Upper lobe of left lung (tissue), 6 donors: ENCODE results near the gene COL6A2. TPM values are rescaled to one million over a fixed set of nuclear protein-coding genes. Genes with fewer than 3 reads are reported as not detected.

Experiments used
- ATAC-seq, 2 donors: fragments of 200-7000 bp; cut with Tn5 transposase; one replicate each; pipeline ENCODE4 v1.9.1; 2022; ENCODE audit warnings: mild to moderate bottlenecking in 2 of 2, moderate library complexity in 2 of 2; ENCODE audit not compliant: low FRiP score in 2 of 2
- DNase-seq, 2 donors: peaks; one replicate each; pipeline ENCODE4 v3.0.0-alpha.2; 2019 to 2020
- H3K27ac ChIP-seq, 4 donors: fragments of 200-600 bp; sonication (generic); one replicate each; pipeline ENCODE4 v1.5.1; 2016 to 2019
- H3K27me3 ChIP-seq, 4 donors: fragments of 200-600 bp; sonication (generic); one replicate each; pipeline ENCODE4 v1.5.1; 2017 to 2019
- H3K36me3 ChIP-seq, 4 donors: fragments of 200-600 bp; sonication (generic); one replicate each; pipeline ENCODE4 v1.5.1; 2016 to 2019
- H3K4me1 ChIP-seq, 4 donors: fragments of 200-600 bp; sonication (generic); one replicate each; pipeline ENCODE4 v1.5.1; 2018 to 2019
- H3K4me3 ChIP-seq, 4 donors: fragments of 200-600 bp; sonication (generic); one replicate each; pipeline ENCODE4 v1.5.1; 2017 to 2019; ENCODE audit warnings: mild to moderate bottlenecking in 2 of 4, moderate library complexity in 1 of 4
- H3K9me3 ChIP-seq, 4 donors: fragments of 200-600 bp; sonication (generic); one replicate each; pipeline ENCODE4 v1.5.1; 2018 to 2019
- CTCF ChIP-seq, 6 experiments: fragments of 450-650 bp in 4 of 6; fragments of 200-600 bp in 2 of 6; sonication (generic) in 2 of 6; IDR thresholded peaks; one replicate each; pipeline ENCODE4 v1.5.1; 2016 to 2019; ENCODE audit warnings: antibody characterized with exemption in 6 of 6
- EP300 ChIP-seq, 4 donors: sonication (generic); formaldehyde crosslinking; IDR thresholded peaks; one replicate each; pipeline ENCODE4 v1.5.1; 2017; ENCODE audit warnings: antibody characterized with exemption in 4 of 4, control low read depth in 2 of 4
- POLR2A ChIP-seq, 4 donors: fragments of 450-650 bp; IDR thresholded peaks; one replicate each; pipeline ENCODE4 v1.5.1; 2016 to 2017; ENCODE audit warnings: antibody characterized with exemption in 4 of 4, mild to moderate bottlenecking in 2 of 4
- POLR2AphosphoS5 ChIP-seq, 2 donors: sonication (generic); formaldehyde crosslinking; IDR thresholded peaks; one replicate each; pipeline ENCODE4 v1.5.1; 2017; ENCODE audit warnings: antibody characterized with exemption in 2 of 2
- WGBS, 2 donors: methylation state at CpG; one replicate each; pipeline ENCODE4 v1.1.5; 2017 to 2018; 5-methylcytosine and 5-hydroxymethylcytosine counted together
- total RNA-seq, 6 donors: library from RNA; depleted of rRNA in 4 of 6; stranded (reverse); fragments of >200 nt in 4 of 6; gene quantifications; one replicate each; pipeline versions ENCODE4 v1.1.0 to v1.2.1, GENCODE V29; 2016 to 2021
- donor health status: DM: no; HTN: no; CAD: no; lungs with moderate emphysema.
- donor health status: DM: no; HTN: yes; CAD: no; lungs with severe emphysema.

COL6A2 gene
- total RNA-seq, 6 donors from 2014 or later: 105 to 522 (median 304) TPM

- H3K27ac ChIP-seq: no peak overlapping the region
- no peaks in the 10 kb centered on the region for H3K9me3 ChIP-seq
- TF ChIP-seq POLR2A (IDR thresholded peaks at IDR 0.05) (no peak), EP300 (IDR thresholded peaks at IDR 0.05) (no peak), CTCF (IDR thresholded peaks at IDR 0.05) (no peak), POLR2AphosphoS5 (IDR thresholded peaks at IDR 0.05) (no peak)
- 84 to 96% methylated on average over 10 of the region's 10 CpGs for WGBS, 2 donors
- no peaks in the 10 kb centered on the region for H3K36me3 ChIP-seq
- H3K4me1 ChIP-seq: peaks cover 0 to 14% (median 9%) of the 10 kb centered on the region in 4 donors
- ATAC-seq: no peak
- H3K4me3 ChIP-seq: no peak overlapping the region
- DNase-seq: no peak
- peaks cover 0 to 13% (median 0%) of the 10 kb centered on the region in 4 donors for H3K27me3 ChIP-seq
Observed at GRCh38 chr21:46054031-46054430, 43.9 kb upstream of the COL6A2 start.

GRCh38 chr21:46054451-46054881 is 43.4 kb upstream of the COL6A2 start:
- H3K4me3 ChIP-seq: no peak overlapping the region
- no peak for ATAC-seq
- no peaks in the 10 kb centered on the region for H3K36me3 ChIP-seq
- WGBS, 2 donors: 62 to 70% methylated on average over 12 of the region's 12 CpGs
- TF ChIP-seq POLR2A (IDR thresholded peaks at IDR 0.05) (no peak), CTCF (IDR thresholded peaks at IDR 0.05) (no peak), POLR2AphosphoS5 (IDR thresholded peaks at IDR 0.05) (no peak), EP300 (IDR thresholded peaks at IDR 0.05) (no peak)
- peaks cover 0 to 13% (median 0%) of the 10 kb centered on the region in 4 donors for H3K27me3 ChIP-seq
- no peaks in the 10 kb centered on the region for H3K9me3 ChIP-seq
- DNase-seq: no peak
- H3K4me1 ChIP-seq: peaks cover 0 to 14% (median 9%) of the 10 kb centered on the region in 4 donors
- peak overlapping the region in 2 of 4 donors; percentile 23 to 76 for H3K27ac ChIP-seq

- no peaks in the 10 kb centered on the region for H3K36me3 ChIP-seq
- TF ChIP-seq EP300 (IDR thresholded peaks at IDR 0.05) (no peak), POLR2A (IDR thresholded peaks at IDR 0.05) (no peak), CTCF (IDR thresholded peaks at IDR 0.05) (no peak), POLR2AphosphoS5 (IDR thresholded peaks at IDR 0.05) (no peak)
- no peak overlapping the region for H3K4me3 ChIP-seq
- peak overlapping the region; percentile 66 to 76 (median 72) for H3K27ac ChIP-seq
- WGBS, 2 donors: 75 to 82% methylated on average over 15 to 23 of the region's 23 CpGs
- H3K4me1 ChIP-seq: peaks cover 0 to 12% (median 8%) of the 10 kb centered on the region in 4 donors
- H3K27me3 ChIP-seq: peaks cover 0 to 13% (median 0%) of the 10 kb centered on the region in 4 donors
- DNase-seq (peak in 1 of 2 donors; percentile 86), ATAC-seq (peak in 1 of 2 donors; percentile 50)
- H3K9me3 ChIP-seq: no peaks in the 10 kb centered on the region
Observed at GRCh38 chr21:46055863-46056281, 42.0 kb upstream of the COL6A2 start.

GRCh38 chr21:46056450-46056903 is 41.4 kb upstream of the COL6A2 start:
- Histone ChIP-seq H3K36me3 (no peaks in the 10 kb centered on the region), H3K9me3 (no peaks in the 10 kb centered on the region), H3K27me3 (peaks cover 0 to 13% (median 0%) of the 10 kb centered on the region in 4 donors), H3K4me1 (peaks cover 0 to 12% (median 8%) of the 10 kb centered on the region in 4 donors), H3K4me3 (no peak overlapping the region), H3K27ac (peak overlapping the region; percentile 66 to 76 (median 72))
- 45 to 49% methylated on average over 24 to 26 of the region's 26 CpGs for WGBS, 2 donors
- TF ChIP-seq CTCF (IDR thresholded peaks at IDR 0.05) (no peak), POLR2AphosphoS5 (IDR thresholded peaks at IDR 0.05) (peak in 1 of 2 donors; percentile 59)
- peak; percentile 22 to 90 for DNase-seq
- ATAC-seq: peak; percentile 58 to 93
